NT2/D1 (cell line): Measurements from ENCODE around the gene EIF4G3.

Experiments
- YY1 ChIP-seq: IDR thresholded peaks from 2 replicates; pipeline ENCODE4 v1.6.1; 2011; ENCODE audit not compliant: insufficient read length, insufficient read depth
- ZNF274 ChIP-seq: IDR thresholded peaks from 2 replicates; pipeline ENCODE4 v1.6.1; 2011; ENCODE audit warnings: mild to moderate bottlenecking, low read depth, low read length

DNA sequence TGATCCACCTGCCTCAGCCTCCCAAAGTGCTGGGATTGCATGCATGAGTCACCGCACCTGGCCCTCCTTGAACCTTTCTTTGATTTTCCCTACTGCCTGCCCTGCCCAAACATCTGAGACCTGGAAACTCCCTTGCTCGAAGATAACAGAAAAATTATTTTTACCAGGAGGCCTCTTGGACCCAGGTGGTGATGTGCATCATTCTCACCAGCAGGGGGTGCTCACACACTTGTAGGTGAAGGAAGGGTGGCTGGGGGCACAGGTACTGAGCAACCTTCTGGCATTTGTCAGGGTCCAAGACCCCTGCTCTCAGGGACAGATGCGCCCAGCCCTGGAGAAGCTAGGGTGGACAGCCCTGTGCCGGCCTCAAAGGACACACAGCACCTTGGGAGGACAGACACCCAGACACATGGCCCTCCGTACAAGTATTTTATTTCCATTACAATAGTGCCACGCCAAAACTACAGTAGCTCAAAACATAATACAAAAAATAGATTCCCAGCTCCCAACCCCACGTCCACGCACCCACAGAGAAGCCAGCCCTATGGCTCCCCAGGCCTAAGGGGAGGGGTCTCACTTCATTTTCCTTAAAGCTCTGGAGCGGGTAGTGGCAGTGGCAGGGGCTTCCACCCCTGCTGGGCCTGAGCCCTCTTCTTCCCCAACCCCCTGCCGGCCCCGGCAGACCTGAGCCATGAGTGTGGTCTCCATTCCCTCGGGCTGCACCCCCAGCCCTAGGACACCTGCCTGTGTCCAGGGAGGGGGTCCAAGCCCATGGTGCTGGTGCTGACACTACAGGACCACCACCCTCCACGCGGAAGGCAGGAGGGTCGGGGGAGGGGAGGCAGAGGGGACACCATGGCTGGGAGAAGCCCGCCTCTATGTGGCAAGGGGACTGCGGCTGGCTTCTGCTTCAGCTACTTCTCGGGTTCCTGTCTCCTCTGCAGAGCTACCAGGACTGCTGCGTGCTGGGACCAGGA is 40.4 kb upstream of the EIF4G3 start:
- TF ChIP-seq ZNF274 (no peak), YY1 (no peak)
